ENCODE results near the gene OVOL1.
"Not testable (repeated sequence)": the region's sequence is repeated elsewhere in the genome, so short reads cannot be mapped to it uniquely, and the experiment has no call there.

OVOL1 gene

DNA sequence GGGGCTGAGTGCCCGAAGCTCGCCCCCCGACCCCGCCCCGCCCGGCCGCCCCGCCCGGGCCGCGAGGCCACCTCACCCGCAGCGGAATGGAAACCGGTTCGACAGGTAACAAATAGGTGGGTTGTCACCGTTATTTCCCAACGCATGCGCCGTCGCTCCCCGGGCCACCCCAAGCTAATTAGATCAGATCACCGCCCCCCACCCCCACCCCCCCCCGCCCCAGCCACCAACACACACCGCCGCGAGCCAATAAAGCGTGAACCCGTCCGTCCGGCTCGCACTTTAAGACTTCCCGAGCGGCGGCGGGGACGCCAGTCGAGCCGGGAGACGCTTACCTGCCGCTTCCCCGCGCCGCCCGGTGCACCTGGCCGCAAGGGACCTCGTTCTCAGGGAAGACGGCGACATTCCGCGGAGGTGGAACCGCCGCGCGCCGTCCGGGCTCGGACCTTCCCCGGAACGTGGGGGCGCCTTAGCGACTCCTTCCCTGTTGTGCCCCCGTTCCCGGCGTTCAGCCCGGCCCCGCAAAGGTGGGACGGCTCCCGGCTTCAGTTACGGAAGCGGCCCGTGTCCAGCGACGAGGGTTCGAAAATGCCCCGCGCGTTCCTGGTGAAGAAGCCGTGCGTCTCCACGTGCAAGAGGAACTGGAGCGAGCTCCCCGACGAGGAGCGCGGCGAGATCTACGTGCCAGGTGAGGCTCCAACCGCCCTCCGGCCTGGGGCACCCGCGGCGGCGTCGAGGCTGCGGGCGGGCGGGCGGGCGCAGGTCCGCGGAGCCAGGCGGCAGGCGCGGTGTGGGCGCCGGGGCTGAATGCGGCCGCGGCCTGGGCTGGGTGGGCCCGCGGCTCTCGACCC lies at the start of gene OVOL1:
TSS of gene OVOL1 (plus strand) at position 278 of the 851 bp plus-strand sequence. CDS start at position 589, 311 bp downstream.
- DNase-seq (ENCODE audit: low read depth in 2 of 2, low spot score in 1 of 2), result no peak

- DNase-seq (ENCODE audit: low read depth in 2 of 2, low spot score in 1 of 2), result no peak
These were observed 47.8 kb upstream of the OVOL1 start for GRCh38 chr11:65739022-65739421.

DNA sequence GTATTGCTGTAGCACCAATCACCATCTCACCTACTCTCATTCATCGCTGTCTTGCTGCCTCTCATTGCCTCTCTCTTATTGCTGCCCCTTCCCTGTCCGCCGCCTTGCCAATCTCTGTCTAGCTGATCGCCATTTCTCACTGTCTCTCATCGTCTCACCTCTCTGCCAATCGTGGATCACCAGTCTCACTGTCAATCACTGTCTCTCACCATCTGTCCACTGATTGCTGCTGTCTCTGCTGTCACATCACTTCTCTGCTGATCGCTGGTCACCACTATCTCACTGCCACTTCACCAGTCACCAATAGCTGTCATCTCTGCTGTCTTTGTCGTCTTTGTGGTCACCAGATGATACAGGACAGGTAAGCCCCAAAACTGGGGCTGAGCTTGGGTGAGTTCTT lies 45.7 kb upstream of the OVOL1 start:
- no peak for DNase-seq (ENCODE audit: low read depth in 2 of 2, low spot score in 1 of 2)

- no peak for DNase-seq (ENCODE audit: low read depth in 2 of 2, low spot score in 1 of 2)
These were observed 44.5 kb upstream of the OVOL1 start for GRCh38 chr11:65742353-65742752.

GRCh38 chr11:65743681-65744025 lies 43.2 kb upstream of the OVOL1 start:
- DNase-seq (ENCODE audit: low read depth in 2 of 2, low spot score in 1 of 2), result no peak

DNA sequence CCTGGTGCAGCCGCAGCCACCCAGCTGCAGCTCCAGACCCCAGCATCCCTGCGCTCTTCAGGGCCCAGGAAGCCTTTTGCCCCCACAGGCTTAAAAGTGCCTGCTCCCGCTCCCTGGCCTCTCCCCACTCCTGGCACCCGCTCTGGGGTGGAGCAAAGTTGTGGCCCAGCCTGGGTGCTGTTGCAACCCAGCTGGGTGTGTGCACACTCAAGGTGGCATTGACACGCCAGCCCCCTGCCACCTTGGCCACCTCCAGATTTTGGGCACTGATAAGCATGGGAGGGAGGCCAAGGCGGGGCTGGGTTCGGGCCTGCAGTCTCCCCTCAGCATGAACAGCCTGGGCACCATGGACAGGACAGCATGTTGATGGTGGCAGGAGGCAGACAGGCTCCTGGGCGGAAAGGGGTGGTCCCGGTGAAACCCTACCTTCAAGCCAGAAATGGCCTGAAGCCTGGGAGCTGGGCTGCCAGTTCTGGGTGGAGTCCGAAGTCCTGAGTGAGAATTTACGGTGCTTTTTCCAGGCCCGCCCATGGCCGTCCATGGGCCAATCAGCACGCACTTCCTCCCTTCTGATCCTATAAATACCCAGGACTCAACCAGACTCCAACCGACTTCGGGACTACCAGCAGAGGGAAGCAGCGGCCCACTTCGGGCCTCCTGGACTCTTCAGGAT lies 42.7 kb upstream of the OVOL1 start:
- no peak for DNase-seq (ENCODE audit: low read depth in 2 of 2, low spot score in 1 of 2)

DNA sequence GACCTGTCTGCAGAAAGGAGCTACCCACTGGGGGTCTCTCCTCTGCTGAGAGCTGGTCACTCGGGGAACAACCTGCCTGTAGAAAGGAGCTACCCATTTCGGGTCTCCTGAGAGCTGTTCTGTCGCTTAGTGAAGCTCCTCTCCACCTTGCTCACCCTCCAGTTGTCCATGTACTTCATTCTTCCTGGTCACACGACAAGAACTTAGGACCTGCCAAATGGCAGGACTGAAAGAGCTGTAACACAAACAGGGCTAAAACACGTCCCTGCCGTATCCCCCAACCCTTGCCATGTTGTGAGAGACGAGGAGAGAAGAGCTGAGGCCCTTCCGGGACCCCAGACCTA lies 42.2 kb upstream of the OVOL1 start:
- DNase-seq (ENCODE audit: low read depth in 2 of 2, low spot score in 1 of 2), result no peak

DNA sequence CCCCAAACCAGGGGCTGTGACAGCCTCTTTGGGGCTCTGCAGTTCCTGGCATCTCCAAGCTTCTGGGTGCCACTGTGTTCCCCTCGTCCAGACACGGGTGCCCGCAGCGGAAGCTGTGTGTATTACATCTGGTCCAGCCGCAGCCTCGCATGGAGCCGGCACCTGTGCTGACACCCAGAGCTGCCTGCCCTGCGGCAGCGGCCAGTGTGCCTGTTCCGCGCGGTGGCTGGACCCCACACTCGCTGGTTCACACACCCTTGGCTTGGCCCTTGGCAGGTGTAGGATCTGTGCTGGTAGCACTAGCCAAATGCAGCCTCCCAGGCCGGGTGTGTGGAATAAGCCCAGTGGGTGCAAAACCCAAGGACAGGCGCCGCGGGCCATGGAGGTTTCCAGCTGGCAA lies 41.8 kb upstream of the OVOL1 start:
- DNase-seq (ENCODE audit: low read depth in 2 of 2, low spot score in 1 of 2), result no peak

GRCh38 chr11:65762169-65762568 lies 24.7 kb upstream of the OVOL1 start:
- DNase-seq (ENCODE audit: low read depth in 2 of 2, low spot score in 1 of 2), result not testable (repeated sequence)

GRCh38 chr11:65762816-65763215 lies 24.0 kb upstream of the OVOL1 start:
- DNase-seq (ENCODE audit: low read depth in 2 of 2, low spot score in 1 of 2), result not testable (repeated sequence)

DNA sequence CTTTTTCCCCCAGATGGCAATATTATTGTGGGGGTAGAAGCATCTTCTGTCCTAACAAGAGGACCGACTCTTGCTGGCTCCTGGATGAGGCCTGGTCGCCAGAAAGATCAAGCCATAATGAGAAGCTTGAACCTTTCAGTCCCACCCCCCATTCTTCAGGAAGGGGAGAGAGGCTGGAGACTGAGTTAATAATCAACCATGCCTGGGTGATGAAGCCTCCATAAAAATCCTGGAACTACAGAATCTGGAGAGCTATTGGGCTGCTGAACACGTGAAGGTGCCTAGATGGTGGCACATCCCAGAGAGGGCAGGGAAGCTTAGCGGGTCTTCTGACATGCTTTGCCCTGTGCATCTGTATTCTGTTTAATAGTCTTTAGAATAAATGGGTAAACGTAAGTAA lies 22.4 kb upstream of the OVOL1 start:
- no peak for DNase-seq (ENCODE audit: low read depth in 2 of 2, low spot score in 1 of 2)

- DNase-seq (ENCODE audit: low read depth in 2 of 2, low spot score in 1 of 2), result no peak
These were observed 20.3 kb upstream of the OVOL1 start for GRCh38 chr11:65766535-65766934.

DNA sequence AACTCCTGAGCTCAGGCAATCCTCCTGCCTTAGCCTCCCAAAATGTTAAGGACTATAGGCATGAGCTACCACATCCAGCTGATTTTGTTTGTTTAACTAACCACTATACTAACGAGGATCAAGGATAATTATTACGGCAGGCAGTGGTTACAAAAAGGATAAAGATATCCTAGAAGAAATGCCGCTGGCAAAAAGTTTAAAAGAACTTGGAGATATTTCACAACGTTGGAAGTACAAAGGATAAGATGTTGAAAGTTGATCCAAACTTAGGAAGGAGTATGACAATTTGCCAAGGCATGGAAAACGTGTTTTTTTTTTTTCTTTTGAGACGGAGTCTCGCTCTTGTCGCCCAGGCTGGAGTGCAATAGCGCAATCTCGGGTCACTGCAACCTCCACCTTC lies 19.5 kb upstream of the OVOL1 start:
- no peak for DNase-seq (ENCODE audit: low read depth in 2 of 2, low spot score in 1 of 2)

DNA sequence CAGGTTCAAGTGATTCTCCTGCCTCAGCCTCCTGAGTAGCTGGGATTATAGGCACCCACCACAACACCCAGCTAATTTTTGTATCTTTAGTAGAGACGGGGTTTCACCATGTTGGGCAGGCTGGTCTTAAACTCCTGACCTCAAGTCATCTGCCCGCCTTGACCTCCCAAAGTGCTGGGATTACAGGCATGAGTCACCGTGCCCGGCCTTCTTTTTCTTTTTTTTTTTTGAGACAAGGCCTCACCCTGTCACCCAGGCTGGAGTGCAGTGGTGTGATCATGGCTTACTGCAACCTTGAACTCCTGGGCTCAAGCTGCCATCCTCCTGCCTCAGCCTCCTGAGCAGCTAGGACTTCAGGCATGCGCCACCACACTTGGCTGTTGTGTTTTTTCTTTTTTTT lies 19.1 kb upstream of the OVOL1 start:
- DNase-seq (ENCODE audit: low read depth in 2 of 2, low spot score in 1 of 2), result not testable (repeated sequence)

DNA sequence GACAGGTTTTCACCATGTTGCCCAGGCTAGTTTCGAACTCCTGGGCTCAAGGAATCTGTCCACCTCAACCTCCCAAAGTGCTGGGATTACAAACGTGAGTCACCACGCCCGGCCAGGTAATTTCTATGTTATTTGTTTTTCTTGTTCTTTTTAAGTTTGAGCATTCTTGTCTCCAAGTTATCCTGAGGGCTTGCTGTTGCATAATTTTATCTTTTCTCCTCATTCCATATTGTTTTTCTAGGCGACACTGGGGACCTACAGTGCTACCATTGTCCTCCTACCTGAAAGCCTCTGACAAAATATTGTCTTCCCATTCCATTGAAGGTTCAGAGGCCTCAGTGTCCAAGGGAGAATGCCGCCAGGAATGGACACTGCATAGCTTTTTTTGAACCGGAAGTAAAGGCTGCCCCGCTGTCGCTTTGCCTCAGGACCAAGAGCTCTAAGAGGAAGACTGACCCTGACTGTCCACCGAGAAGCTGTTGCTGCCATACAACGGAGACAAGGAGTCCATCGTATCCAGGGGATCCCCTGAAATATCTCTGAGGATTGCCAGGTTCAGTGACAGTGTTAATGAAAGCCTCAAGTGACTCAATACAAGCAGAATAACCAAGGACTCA lies 15.8 kb upstream of the OVOL1 start:
- DNase-seq (ENCODE audit: low read depth in 2 of 2, low spot score in 1 of 2), result no peak

DNA sequence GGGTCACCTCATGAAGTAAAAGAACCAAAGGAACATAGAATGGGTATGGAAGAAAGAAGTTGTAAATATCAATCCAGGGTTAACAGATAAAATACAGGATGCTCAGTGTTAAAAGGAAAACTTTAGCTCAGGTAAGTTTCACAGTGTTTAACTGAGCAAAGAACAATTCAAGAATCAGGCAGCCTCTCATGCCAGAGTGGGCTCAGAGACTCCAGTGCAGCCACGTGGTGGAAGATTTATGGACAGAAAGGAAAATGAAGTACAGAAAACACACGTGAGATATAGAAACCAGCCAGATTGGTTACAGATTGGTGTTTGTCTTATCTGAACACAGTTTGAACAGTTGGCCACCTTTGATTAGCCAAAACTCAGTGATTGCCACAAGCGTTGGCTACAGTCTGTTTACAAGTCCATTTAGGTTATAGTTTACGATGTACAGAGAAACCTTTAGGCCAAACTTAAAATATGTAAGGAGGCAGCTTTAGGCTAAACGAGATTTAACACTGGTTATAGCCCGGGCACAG lies 15.2 kb upstream of the OVOL1 start:
- no peak for DNase-seq (ENCODE audit: low read depth in 2 of 2, low spot score in 1 of 2)

DNA sequence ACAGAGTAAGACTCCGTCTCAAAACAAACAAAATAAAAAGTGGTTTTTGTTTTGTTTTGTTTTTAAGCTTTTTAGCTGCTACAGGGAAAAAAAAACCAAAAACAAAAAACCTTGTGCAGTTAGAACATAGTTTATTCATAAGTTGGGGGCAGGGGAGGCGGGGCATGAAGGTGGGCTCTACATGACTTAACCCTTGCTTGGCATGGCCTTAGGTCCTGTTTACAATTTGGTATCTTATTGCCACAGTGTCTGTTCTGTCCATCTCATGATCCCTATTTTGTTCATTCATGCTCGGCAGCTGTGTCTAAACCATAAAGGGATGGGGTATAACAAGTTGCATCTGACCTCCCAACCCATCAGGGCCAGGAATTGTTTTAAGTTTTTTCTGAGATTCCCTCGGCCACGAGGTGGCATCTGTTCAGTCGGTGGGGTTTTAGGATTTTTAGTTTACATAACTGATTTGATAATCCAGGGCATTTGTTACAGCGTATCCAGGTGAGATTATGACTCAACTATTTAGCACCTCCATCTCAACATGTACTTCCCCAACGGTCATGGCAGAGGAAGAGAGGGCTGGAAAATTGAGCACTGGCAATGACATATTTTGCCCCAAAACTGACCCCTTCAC lies 13.0 kb upstream of the OVOL1 start:
- no peak for DNase-seq (ENCODE audit: low read depth in 2 of 2, low spot score in 1 of 2)

DNA sequence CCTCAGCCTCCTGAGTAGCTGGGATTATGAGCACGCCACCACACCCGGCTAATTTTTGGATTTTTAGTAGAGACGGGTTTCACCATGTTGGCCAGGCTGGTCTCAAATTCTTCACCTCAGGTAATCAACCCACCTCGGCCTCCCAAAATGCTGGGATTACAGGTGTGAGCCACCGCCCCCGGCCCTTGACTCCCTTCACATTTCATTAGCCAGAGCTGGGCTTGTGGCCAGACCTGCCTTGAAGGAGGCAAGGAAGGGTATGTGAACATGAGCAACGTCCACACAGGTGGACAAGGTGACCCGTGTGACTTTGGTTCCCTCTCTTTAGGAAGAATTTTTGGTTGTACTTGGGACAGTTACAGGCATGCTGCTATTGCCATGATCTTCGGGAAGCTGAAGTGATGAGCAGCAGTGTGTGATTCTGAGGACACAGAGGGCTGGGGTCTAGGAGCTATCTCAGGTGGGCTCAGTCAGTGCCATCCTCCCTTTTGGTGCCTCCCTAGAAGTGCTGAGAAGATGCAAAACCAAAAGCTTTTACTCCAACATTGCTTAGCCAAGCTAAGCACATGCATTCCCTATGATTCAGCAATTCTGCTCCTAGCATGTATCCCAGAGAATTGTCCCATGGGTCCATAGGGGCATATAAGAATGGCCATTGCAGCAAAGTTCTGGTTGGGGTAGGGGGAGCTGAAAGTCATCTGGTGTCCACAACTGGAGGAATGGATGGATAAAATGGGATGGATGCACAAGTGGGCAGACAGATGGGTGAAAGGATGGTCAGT lies 12.1 kb upstream of the OVOL1 start:
- DNase-seq (ENCODE audit: low read depth in 2 of 2, low spot score in 1 of 2), result no peak

GRCh38 chr11:65776196-65776595 lies 10.7 kb upstream of the OVOL1 start:
- DNase-seq (ENCODE audit: low read depth in 2 of 2, low spot score in 1 of 2), result no peak

- DNase-seq (ENCODE audit: low read depth in 2 of 2, low spot score in 1 of 2), result no peak
These were observed 10.1 kb upstream of the OVOL1 start for GRCh38 chr11:65776710-65777141.

GRCh38 chr11:65777241-65777640 lies 9.6 kb upstream of the OVOL1 start:
- no peak for DNase-seq (ENCODE audit: low read depth in 2 of 2, low spot score in 1 of 2)

All from stimulated activated CD8-positive, alpha-beta memory T cell treated with anti-CD3 and anti-CD28 coated beads, Interleukin-4, amount 100 ng/mL, for 1 hour (primary cell).